H1 (cell line): ENCODE data around the gene ACAP2. TPM values are rescaled to one million over a fixed set of nuclear protein-coding genes. Genes with fewer than 3 reads are reported as not detected.

Experiments
- CTCF ChIA-PET: fragments of 300-600 bp; sonication (Branson Sonifier 250); formaldehyde crosslinking; loops from one replicate; lab custom pipeline; 2021; ENCODE audit not compliant: partially characterized antibody; lab: Charles Lee
- POLR2A ChIA-PET: fragments of 300-600 bp; sonication (Branson Sonifier 250); formaldehyde crosslinking; loops from one replicate; lab custom pipeline; 2021; ENCODE audit warnings: inconsistent platforms; ENCODE audit not compliant: partially characterized antibody; lab: Charles Lee
- DNase-seq, 2 experiments: peaks; one replicate each; pipeline versions ENCODE4 v3.0.0 to v3.0.0-alpha.2; 2010 to 2022; ENCODE audit warnings: low spot score in 2 of 2, low read depth in 1 of 2, mixed read lengths in 1 of 2
- FAIRE-seq: peaks from 2 replicates; lab custom pipeline; 2011; peaks lifted over from hg19 to GRCh38; lab: Jason Lieb, UNC
- H2AFZ ChIP-seq: 2 replicates; pipeline ENCODE4 v1.8.1; 2012; ENCODE audit warnings: low read length, inconsistent platforms
- H2AK5ac ChIP-seq: 2 replicates; pipeline ENCODE4 v1.6.1; 2013; ENCODE audit warnings: low read depth, low read length
- H2BK120ac ChIP-seq: replicated peaks from 2 replicates; pipeline ENCODE3; 2013; ENCODE audit warnings: low read depth, low read length, inconsistent platforms
- H2BK12ac ChIP-seq: 2 replicates; pipeline ENCODE4 v1.6.1; 2013; ENCODE audit warnings: low read depth, low read length
- H2BK15ac ChIP-seq: 2 replicates; pipeline ENCODE4 v1.6.1; 2013; ENCODE audit warnings: low read length
- H2BK20ac ChIP-seq: 2 replicates; pipeline ENCODE4 v1.6.1; 2013; ENCODE audit warnings: low read length
- H2BK5ac ChIP-seq: 2 replicates; pipeline ENCODE4 v1.6.1; 2013; ENCODE audit warnings: low read depth, low read length
- H3K14ac ChIP-seq: 2 replicates; pipeline ENCODE4 v1.6.1; 2013; ENCODE audit warnings: inconsistent platforms; ENCODE audit not compliant: insufficient read length
- H3K18ac ChIP-seq: 2 replicates; pipeline ENCODE4 v1.6.1; 2013; ENCODE audit warnings: low read length; ENCODE audit errors: extremely low read depth
- H3K23ac ChIP-seq: 2 replicates; pipeline ENCODE4 v1.6.1; 2013; ENCODE audit warnings: inconsistent platforms; ENCODE audit not compliant: insufficient read length
- H3K23me2 ChIP-seq: 2 replicates; pipeline ENCODE4 v1.6.1; 2013; ENCODE audit warnings: low read depth, low read length
- H3K27ac ChIP-seq: 2 replicates; pipeline ENCODE4 v1.6.1; 2011; ENCODE audit warnings: low read depth, low read length, inconsistent platforms
- H3K27me3 ChIP-seq, 4 experiments: replicated peaks in 1 of 4; 1 replicate in 1 of 4; 2 replicates in 3 of 4; pipeline versions ENCODE4 v1.6.1 to v1.8.1; 2011 to 2013; ENCODE audit warnings: low read length in 3 of 4, mild to moderate bottlenecking in 3 of 4, inconsistent platforms in 2 of 4, mixed read lengths in 2 of 4, moderate library complexity in 1 of 4; ENCODE audit not compliant: control insufficient read depth in 3 of 4, insufficient read depth in 3 of 4; ENCODE audit errors: extremely low read depth in 1 of 4
- H3K36me3 ChIP-seq, 4 experiments: 2 replicates each; pipeline versions ENCODE4 v1.6.1 to v1.8.1; 2011 to 2013; ENCODE audit warnings: mild to moderate bottlenecking in 4 of 4, low read length in 3 of 4, moderate library complexity in 2 of 4, control low read depth in 1 of 4, inconsistent platforms in 1 of 4; ENCODE audit not compliant: insufficient read depth in 4 of 4, control insufficient read depth in 2 of 4
- H3K4ac ChIP-seq: replicated peaks from 2 replicates; pipeline ENCODE3; 2013; ENCODE audit warnings: low read length, low read depth, mixed read lengths, inconsistent platforms; ENCODE audit not compliant: insufficient read length
- H3K4me1 ChIP-seq, 4 experiments: replicated peaks in 1 of 4; 1 replicate in 1 of 4; 2 replicates in 3 of 4; pipeline versions ENCODE4 v1.6.1 to v1.8.1; 2011 to 2013; ENCODE audit warnings: low read length in 3 of 4, inconsistent platforms in 2 of 4, mixed read lengths in 1 of 4; ENCODE audit not compliant: insufficient read depth in 4 of 4, control insufficient read depth in 3 of 4
- H3K4me2 ChIP-seq, 2 experiments: 2 replicates each; pipeline versions ENCODE4 v1.6.1 to v1.8.1; 2011 to 2013; ENCODE audit warnings: low read depth in 2 of 2, low read length in 2 of 2, control low read depth in 1 of 2, inconsistent platforms in 1 of 2, mild to moderate bottlenecking in 1 of 2; ENCODE audit not compliant: insufficient read depth in 1 of 2
- H3K4me3 ChIP-seq, 4 experiments: fragments of 200-600, 300-600 bp in 1 of 4; sonication (generic), shearing (Covaris generic), sonication (Bioruptor Twin) in 1 of 4; 2 replicates each; pipeline versions ENCODE4 v1.5.1 to v1.8.1; 2011 to 2016; ENCODE audit warnings: low read length in 4 of 4, low read depth in 3 of 4, control low read depth in 2 of 4, inconsistent platforms in 2 of 4, mild to moderate bottlenecking in 2 of 4, mixed read lengths in 1 of 4, moderate library complexity in 1 of 4; ENCODE audit not compliant: insufficient read depth in 2 of 4; ENCODE audit errors: extremely low read depth in 1 of 4
- H3K56ac ChIP-seq: replicated peaks from 2 replicates; pipeline ENCODE3; 2013; ENCODE audit warnings: low read depth, mild to moderate bottlenecking, mixed read lengths, low read length, inconsistent platforms; ENCODE audit not compliant: insufficient read length
- H3K79me1 ChIP-seq: 2 replicates; pipeline ENCODE4 v1.6.1; 2013; ENCODE audit warnings: low read depth, low read length, control low read depth
- H3K79me2 ChIP-seq, 2 experiments: 2 replicates each; pipeline versions ENCODE4 v1.6.1 to v1.8.1; 2012 to 2013; ENCODE audit warnings: low read length in 2 of 2, mild to moderate bottlenecking in 2 of 2, inconsistent platforms in 1 of 2; ENCODE audit not compliant: insufficient read depth in 2 of 2, control insufficient read depth in 1 of 2
- H3K9ac ChIP-seq, 4 experiments: replicated peaks in 1 of 4; 1 replicate in 1 of 4; 2 replicates in 3 of 4; pipeline versions ENCODE4 v1.6.1 to v1.8.1; 2011 to 2013; ENCODE audit warnings: low read depth in 3 of 4, low read length in 3 of 4, control low read depth in 2 of 4, mild to moderate bottlenecking in 2 of 4, moderate library complexity in 2 of 4, inconsistent platforms in 1 of 4; ENCODE audit errors: extremely low read depth in 1 of 4
- H3K9me3 ChIP-seq, 2 experiments: 2 replicates each; pipeline versions ENCODE4 v1.6.1 to v1.8.1; 2012 to 2013; ENCODE audit warnings: mild to moderate bottlenecking in 2 of 2, moderate library complexity in 2 of 2, control low read depth in 1 of 2, inconsistent platforms in 1 of 2, low read depth in 1 of 2, low read length in 1 of 2, mixed read lengths in 1 of 2; ENCODE audit not compliant: insufficient read depth in 2 of 2
- H4K20me1 ChIP-seq, 2 experiments: replicated peaks in 1 of 2; 2 replicates each; pipeline versions ENCODE3 to v1.8.1; 2011 to 2013; ENCODE audit warnings: inconsistent platforms in 2 of 2, low read length in 2 of 2, mild to moderate bottlenecking in 1 of 2; ENCODE audit not compliant: insufficient read depth in 2 of 2, control insufficient read depth in 1 of 2
- H4K5ac ChIP-seq: 2 replicates; pipeline ENCODE4 v1.6.1; 2013; ENCODE audit warnings: low read length, low read depth, mixed read lengths, inconsistent platforms; ENCODE audit not compliant: insufficient read length
- H4K8ac ChIP-seq: 2 replicates; pipeline ENCODE4 v1.8.0; 2013; ENCODE audit warnings: mild to moderate bottlenecking, moderate library complexity, low read length, inconsistent platforms; ENCODE audit not compliant: insufficient read depth; ENCODE audit errors: extremely low read depth
- H4K91ac ChIP-seq: replicated peaks from 2 replicates; pipeline ENCODE3; 2013; ENCODE audit warnings: low read length, mixed read lengths, inconsistent platforms; ENCODE audit not compliant: insufficient read length
- CBX8 ChIP-seq: fragments of 300-800, 300-1000 bp; sonication (generic); IDR thresholded peaks from 2 replicates; pipeline ENCODE4 v1.7.1; 2016; ENCODE audit warnings: low read depth, low read length, borderline replicate concordance
- PHF8 ChIP-seq: fragments of 200-600 bp; sonication (generic); conservative IDR thresholded peaks from 2 replicates; pipeline ENCODE4 v1.7.1; 2012; ENCODE audit warnings: low read depth, mild to moderate bottlenecking, inconsistent platforms, low read length, moderate library complexity
- RBBP5 ChIP-seq: IDR thresholded peaks from 2 replicates; pipeline ENCODE4 v1.7.1; 2012; ENCODE audit warnings: low read depth, mild to moderate bottlenecking, inconsistent platforms, low read length, moderate library complexity, borderline replicate concordance
- TAF7 ChIP-seq: optimal IDR thresholded peaks from 2 replicates; pipeline ENCODE3; 2011; ENCODE audit warnings: low read depth, mild to moderate bottlenecking, inconsistent platforms, low read length, moderate library complexity, borderline replicate concordance
- polyA plus RNA-seq, 7 experiments: library from polyadenylated mRNA; depleted of rRNA in 3 of 7; stranded (reverse) in 5 of 7; unstranded in 2 of 7; fragments of >200 nt in 5 of 7; fragments of 200-250 nt in 2 of 7; gene quantifications; 1 replicate in 5 of 7; 2 replicates in 1 of 7; 4 replicates in 1 of 7; pipeline versions ENCODE4 v1.2.1 to v1.2.3, GENCODE V29; 2011 to 2013; ENCODE audit warnings: missing spikeins in 2 of 7, mixed read lengths in 2 of 7
- total RNA-seq: library from RNA; stranded (reverse); fragmentation: NEBNext Ultra II Directional; extraction: Animal tissue kit (Norgen Biotek cat#: 25700); gene quantifications from 2 replicates; pipeline ENCODE4 v1.2.1, GENCODE V29; 2021

Gene ACAP2
- total and polyA plus RNA-seq, 2 of the 8 experiments (the other 6 are each of a cell fraction or from before 2014, with no cell fraction given): 7.7 to 37.3 TPM

GRCh38 chr3:195297446-195297845 is 145.4 kb downstream of the ACAP2 start:
- Histone ChIP-seq H3K4me3 (no peak overlapping the region), H3K18ac (no peak overlapping the region), H3K79me2 (no peaks in the 10 kb centered on the region), H3K56ac (no peak overlapping the region), H3K27me3 (no peaks in the 10 kb centered on the region), H2BK12ac (no peak overlapping the region), H3K27ac (no peak overlapping the region), H3K4me2 (no peak overlapping the region), H3K23me2 (no peaks in the 10 kb centered on the region), H3K14ac (no peak overlapping the region), H2BK15ac (no peak overlapping the region), H2BK20ac (no peak overlapping the region), H3K23ac (no peak overlapping the region), H4K91ac (no peak overlapping the region), H2AK5ac (no peak overlapping the region), H3K36me3 (peaks cover 0 to 6% (median 1%) of the 10 kb centered on the region in 4 experiments; a peak in 2 of 8 replicates), H3K4ac (no peak overlapping the region), H2AFZ (no peak overlapping the region), H4K20me1 (no peaks in the 10 kb centered on the region), H3K4me1 (no peaks in the 10 kb centered on the region), H3K79me1 (no peaks in the 10 kb centered on the region), H3K9me3 (no peaks in the 10 kb centered on the region), H2BK5ac (no peak overlapping the region), H2BK120ac (no peak overlapping the region), H4K5ac (no peak overlapping the region), H3K9ac (no peak overlapping the region), H4K8ac (no peak overlapping the region)
- no peak for DNase-seq
- TF ChIP-seq CBX8 (no peak), RBBP5 (no peak), TAF7 (no peak), PHF8 (no peak)
- CTCF ChIA-PET: interaction anchor here (0.6 to 0.7 kb wide), 2 partner anchors 169 to 221 kb away, joined by 4 read pairs; no protein-coding TSS in a partner anchor
- POLR2A ChIA-PET: no interaction called here
- no peak for FAIRE-seq
